BJ (cell line): ENCODE measurements around the gene GAK. TPM values are rescaled to one million over a fixed set of nuclear protein-coding genes. Genes with fewer than 3 reads are reported as not detected.

Experiments
- CTCF ChIA-PET: fragments of 350-600 bp; formaldehyde crosslinking; extraction: SDS; loops from one replicate; lab custom pipeline; 2021; ENCODE audit warnings: antibody characterized with exemption, inconsistent platforms; lab: Yijun Ruan, JAX
- POLR2A ChIA-PET: fragments of 300-600 bp; sonication (Branson Sonifier 250); formaldehyde crosslinking; extraction: SDS; loops from one replicate; lab custom pipeline; 2021; ENCODE audit warnings: antibody characterized with exemption; lab: Charles Lee
- DNase-seq: peaks from one replicate; pipeline ENCODE4 v3.0.0-alpha.2; 2011; ENCODE audit warnings: low read depth
- H3K27me3 ChIP-seq: 2 replicates; pipeline ENCODE4 v1.6.0; 2011; ENCODE audit warnings: low read length; ENCODE audit not compliant: control insufficient read depth, insufficient read depth
- H3K36me3 ChIP-seq: 2 replicates; pipeline ENCODE4 v1.5.1; 2011; ENCODE audit warnings: low read length; ENCODE audit not compliant: control insufficient read depth, insufficient read depth
- H3K4me3 ChIP-seq: 2 replicates; pipeline ENCODE4 v1.5.1; 2011; ENCODE audit warnings: low read depth, mild to moderate bottlenecking, control low read depth, low read length
- polyA plus RNA-seq: library from polyadenylated mRNA; depleted of rRNA; stranded (reverse); fragments of >200 nt; gene quantifications from 2 replicates; pipeline ENCODE4 v1.2.3, GENCODE V29; 2011
- TF ChIP-seq, protein P1 (sequence below): IDR thresholded peaks from 2 replicates; pipeline ENCODE4 v1.5.1; 2011; ENCODE audit warnings: low read depth, mild to moderate bottlenecking, control low read depth, inconsistent platforms, low read length, moderate library complexity; ENCODE audit not compliant: insufficient read depth

Gene GAK
- polyA plus RNA-seq, 1 experiment: 26.3 TPM

DNA sequence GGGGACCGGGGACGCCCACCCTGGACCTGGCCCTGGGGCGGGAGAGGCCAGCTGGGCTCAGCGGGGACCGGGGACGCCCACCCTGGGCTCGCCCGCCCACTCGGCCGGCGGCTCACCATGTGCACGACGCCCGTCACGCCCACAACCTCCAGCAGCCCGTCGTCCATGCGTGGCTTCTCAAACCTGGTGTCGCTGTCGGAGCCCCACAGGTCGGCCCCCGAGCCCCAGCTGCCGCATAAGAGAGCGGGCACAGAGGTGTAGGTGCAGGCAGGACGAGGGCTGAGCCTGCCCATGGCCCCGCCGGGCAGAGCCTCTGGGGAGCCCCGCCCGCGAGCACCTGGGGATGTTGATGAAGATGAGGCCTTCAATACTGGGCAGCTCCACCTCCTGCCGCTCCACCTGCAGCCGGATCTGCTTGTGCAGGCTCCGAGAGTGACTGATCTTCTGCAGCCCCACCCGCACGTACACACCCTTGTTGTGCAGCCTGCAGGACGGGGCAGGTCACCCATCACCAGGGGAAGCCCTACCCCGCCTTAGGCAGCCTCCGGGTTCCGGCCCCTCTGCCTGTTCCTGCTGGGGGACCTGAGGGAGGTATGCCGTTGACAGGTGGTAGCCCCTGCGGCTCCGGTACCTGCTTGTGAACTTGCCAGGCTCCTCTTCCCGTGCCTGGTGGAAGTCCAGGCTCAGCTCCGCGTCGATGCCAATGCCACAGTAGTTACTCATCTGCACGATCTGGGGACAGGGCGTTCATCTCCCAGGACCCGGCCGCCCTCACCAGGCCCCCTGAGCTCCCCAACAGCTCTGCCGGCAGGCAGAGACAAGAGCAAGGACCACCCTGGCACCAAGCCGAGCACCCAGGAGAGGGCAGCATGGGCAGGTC, 29.5 kb upstream of the GAK start:
- no peak for DNase-seq
- CTCF ChIA-PET: no interaction called here
- Histone ChIP-seq H3K27me3 (no peaks in the 10 kb centered on the region), H3K36me3 (peaks cover 42% of the 10 kb centered on the region), H3K4me3 (no peak overlapping the region)
- TF ChIP-seq, protein P1, sequence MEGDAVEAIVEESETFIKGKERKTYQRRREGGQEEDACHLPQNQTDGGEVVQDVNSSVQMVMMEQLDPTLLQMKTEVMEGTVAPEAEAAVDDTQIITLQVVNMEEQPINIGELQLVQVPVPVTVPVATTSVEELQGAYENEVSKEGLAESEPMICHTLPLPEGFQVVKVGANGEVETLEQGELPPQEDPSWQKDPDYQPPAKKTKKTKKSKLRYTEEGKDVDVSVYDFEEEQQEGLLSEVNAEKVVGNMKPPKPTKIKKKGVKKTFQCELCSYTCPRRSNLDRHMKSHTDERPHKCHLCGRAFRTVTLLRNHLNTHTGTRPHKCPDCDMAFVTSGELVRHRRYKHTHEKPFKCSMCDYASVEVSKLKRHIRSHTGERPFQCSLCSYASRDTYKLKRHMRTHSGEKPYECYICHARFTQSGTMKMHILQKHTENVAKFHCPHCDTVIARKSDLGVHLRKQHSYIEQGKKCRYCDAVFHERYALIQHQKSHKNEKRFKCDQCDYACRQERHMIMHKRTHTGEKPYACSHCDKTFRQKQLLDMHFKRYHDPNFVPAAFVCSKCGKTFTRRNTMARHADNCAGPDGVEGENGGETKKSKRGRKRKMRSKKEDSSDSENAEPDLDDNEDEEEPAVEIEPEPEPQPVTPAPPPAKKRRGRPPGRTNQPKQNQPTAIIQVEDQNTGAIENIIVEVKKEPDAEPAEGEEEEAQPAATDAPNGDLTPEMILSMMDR: no peak
- POLR2A ChIA-PET: no interaction called here

DNA sequence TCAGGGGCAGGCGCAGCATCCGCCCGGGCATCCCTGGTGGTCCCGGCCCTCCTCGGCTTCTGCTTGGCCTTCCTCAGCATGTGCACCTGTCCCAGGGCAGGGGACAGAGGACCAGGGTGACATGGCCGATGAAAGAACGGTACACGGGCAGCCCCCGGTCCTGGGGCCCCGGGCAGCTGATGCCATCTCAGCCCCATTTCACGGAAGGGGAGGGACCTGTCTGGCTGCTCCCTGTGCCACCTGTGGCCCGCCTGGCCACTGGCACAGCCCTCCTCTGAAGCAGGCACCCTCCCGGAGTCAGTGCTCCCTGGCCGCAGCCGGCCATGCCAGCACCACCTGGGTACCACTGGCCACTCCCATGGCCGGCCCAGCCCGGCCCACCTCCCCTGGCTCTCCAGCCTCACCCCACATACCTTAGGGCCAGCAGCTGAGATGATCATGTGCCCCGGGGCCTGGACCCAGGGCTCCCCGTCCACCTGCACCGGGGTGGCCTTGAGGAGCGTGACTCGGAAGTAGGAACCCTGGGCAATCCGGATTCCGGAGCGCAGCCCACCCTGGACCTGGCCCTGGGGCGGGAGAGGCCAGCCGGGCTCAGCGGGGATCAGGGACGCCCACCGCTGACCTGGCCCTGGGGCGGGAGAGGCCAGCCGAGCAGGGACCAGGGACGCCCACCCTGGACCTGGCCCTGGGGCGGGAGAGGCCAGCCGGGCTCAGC, 28.7 kb upstream of the GAK start:
- H3K36me3 ChIP-seq: peaks cover 37% of the 10 kb centered on the region
- ChIA-PET CTCF (no interaction called here), POLR2A (no interaction called here)
- no peak for DNase-seq
- H3K4me3 ChIP-seq: no peak overlapping the region
- no peaks in the 10 kb centered on the region for H3K27me3 ChIP-seq
- TF ChIP-seq, protein P1: no peak

- CTCF ChIA-PET: no interaction called here
- Histone ChIP-seq H3K27me3 (no peaks in the 10 kb centered on the region), H3K4me3 (no peak overlapping the region), H3K36me3 (peaks cover 35% of the 10 kb centered on the region)
- POLR2A ChIA-PET: no interaction called here
- no peak for DNase-seq
- TF ChIP-seq, protein P1: no peak
Observed at GRCh38 chr4:960140-960635, 28.1 kb upstream of the GAK start.

- ChIA-PET CTCF (no interaction called here), POLR2A (no interaction called here)
- H3K36me3 ChIP-seq: peaks cover 33% of the 10 kb centered on the region
- TF ChIP-seq, protein P1: no peak
- H3K27me3 ChIP-seq: no peaks in the 10 kb centered on the region
- DNase-seq: no peak
- no peak overlapping the region for H3K4me3 ChIP-seq
Observed at GRCh38 chr4:959338-960139, 27.4 kb upstream of the GAK start.
